ENCODE results near the gene CAP2. TPM values are rescaled to one million over a fixed set of nuclear protein-coding genes. Genes with fewer than 3 reads are reported as not detected.

CAP2 gene
- 17.6 TPM for total RNA-seq

GRCh38 chr6:17392978-17393891 is at the start of gene CAP2:
Gene CAP2 (plus strand): TSS chr6:17393595. CDS start chr6:17421556, 27,961 bp downstream.

GRCh38 chr6:17599877-17600526 is 206.6 kb downstream of the CAP2 start, which contains the start of gene FAM8A1:
Gene FAM8A1 (plus strand): TSS chr6:17600302. CDS start chr6:17600410, 108 bp downstream.

Other genes with a start within 250 kb of the CAP2 start
- gene RBM24, start 112.2 kb upstream of the CAP2 start, total RNA-seq: 56.3 TPM
- 64.5 TPM for gene FAM8A1, start 206.7 kb downstream of the CAP2 start, total RNA-seq

Measured in camera-type eye (tissue), 1 donor.